Transverse colon (tissue), 4 donors: ENCODE data around the gene NFIA.

ENCODE experiments used
- EP300 ChIP-seq: sonication (generic); formaldehyde crosslinking; IDR thresholded peaks from one replicate; pipeline ENCODE4 v1.6.1; 2017; ENCODE audit warnings: antibody characterized with exemption, low read depth
- POLR2A ChIP-seq: fragments of 450-650 bp; IDR thresholded peaks from one replicate; pipeline ENCODE4 v1.6.1; 2016; ENCODE audit warnings: antibody characterized with exemption, mild to moderate bottlenecking, moderate library complexity
- POLR2AphosphoS5 ChIP-seq, 3 donors: sonication (generic); formaldehyde crosslinking; IDR thresholded peaks; one replicate each; pipeline ENCODE4 v1.6.1; 2016; ENCODE audit warnings: antibody characterized with exemption in 3 of 3
- TF ChIP-seq, protein P1 (sequence below), 5 experiments: fragments of 200-600 bp in 3 of 5; fragments of 450-650 bp in 2 of 5; sonication (generic) in 3 of 5; IDR thresholded peaks; 1 replicate in 2 of 5; 2 replicates in 3 of 5; pipeline ENCODE4 v1.5.1; 2016 to 2017; ENCODE audit warnings: antibody characterized with exemption in 5 of 5, inconsistent platforms in 3 of 5, mild to moderate bottlenecking in 2 of 5, moderate library complexity in 1 of 5

DNA sequence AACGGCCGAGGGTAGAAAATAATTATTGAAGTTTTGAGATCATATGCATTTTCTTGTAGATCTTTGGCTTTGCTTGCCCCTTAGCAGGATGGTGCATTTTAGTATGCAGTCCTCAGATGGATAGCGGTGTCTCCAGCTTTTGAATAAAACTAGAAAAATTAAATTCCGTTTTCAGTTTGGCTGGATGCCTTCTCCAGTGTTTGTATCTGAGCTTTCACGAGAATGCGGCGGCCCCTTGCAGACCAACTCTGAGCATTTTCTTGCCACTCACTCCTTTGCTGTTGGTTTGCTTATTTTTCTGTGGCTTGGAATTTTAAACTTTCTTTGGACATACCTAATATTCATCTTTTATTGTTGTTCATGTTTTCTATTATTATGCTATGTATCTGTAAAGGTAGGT, 192.6 kb downstream of the NFIA start:
- TF ChIP-seq EP300 (no peak), POLR2A (no peak), POLR2AphosphoS5 (IDR thresholded peaks at IDR 0.05) (no peak)
- TF ChIP-seq, protein P1, sequence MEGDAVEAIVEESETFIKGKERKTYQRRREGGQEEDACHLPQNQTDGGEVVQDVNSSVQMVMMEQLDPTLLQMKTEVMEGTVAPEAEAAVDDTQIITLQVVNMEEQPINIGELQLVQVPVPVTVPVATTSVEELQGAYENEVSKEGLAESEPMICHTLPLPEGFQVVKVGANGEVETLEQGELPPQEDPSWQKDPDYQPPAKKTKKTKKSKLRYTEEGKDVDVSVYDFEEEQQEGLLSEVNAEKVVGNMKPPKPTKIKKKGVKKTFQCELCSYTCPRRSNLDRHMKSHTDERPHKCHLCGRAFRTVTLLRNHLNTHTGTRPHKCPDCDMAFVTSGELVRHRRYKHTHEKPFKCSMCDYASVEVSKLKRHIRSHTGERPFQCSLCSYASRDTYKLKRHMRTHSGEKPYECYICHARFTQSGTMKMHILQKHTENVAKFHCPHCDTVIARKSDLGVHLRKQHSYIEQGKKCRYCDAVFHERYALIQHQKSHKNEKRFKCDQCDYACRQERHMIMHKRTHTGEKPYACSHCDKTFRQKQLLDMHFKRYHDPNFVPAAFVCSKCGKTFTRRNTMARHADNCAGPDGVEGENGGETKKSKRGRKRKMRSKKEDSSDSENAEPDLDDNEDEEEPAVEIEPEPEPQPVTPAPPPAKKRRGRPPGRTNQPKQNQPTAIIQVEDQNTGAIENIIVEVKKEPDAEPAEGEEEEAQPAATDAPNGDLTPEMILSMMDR (IDR thresholded peaks at IDR 0.05): no peak
